ENCODE data around the gene MORN4. TPM values are rescaled to one million over a fixed set of nuclear protein-coding genes. Genes with fewer than 3 reads are reported as not detected.

MORN4 gene
- total and polyA plus RNA-seq, 9 of the 15 experiments (the other 6 are each of a cell fraction or from before 2014, with no cell fraction given) = 8.3 to 23.9 (median 11.7) TPM

DNA sequence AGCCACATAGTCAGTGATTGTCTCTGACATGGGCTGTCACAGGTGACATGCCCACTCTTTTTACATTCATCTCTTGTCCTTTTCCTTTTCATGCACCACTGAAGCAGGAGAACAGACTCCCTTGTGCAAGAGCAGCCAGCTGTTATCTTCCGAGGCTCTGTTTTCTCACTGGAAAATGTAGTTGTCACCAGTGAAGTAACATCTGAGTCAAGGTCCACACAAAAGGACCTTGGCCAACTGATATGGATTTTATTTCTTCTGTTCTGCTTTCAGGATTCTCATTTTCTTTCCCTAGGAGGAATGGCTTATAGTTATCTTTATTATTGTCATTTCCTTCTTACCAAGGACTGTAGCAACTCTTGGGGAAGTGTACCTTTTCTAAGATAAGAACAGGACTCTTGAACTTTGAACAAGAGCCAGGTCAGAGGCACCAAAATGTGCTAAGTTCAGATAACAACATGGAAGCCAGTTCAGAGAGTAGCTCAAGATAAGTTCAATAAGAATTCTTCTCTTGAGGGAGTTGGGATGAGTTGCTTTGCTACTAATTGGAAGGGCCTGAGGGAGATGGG lies 31.1 kb upstream of the MORN4 start (continued):
- TF ChIP-seq ZNF121 (CRISPR knock-in tag; conservative IDR thresholded peaks at IDR 0.05) (no peak), THRAP3 (IDR thresholded peaks at IDR 0.05; ENCODE audit: borderline replicate concordance) (no peak), ZNF282 (CRISPR knock-in tag; IDR thresholded peaks at IDR 0.05) (no peak), BHLHE40 (IDR thresholded peaks at IDR 0.05; ENCODE audit: low read length) (no peak), TEAD4 (IDR thresholded peaks at IDR 0.05; ENCODE audit: low read length) (peak; percentile 94), TEAD4 (CRISPR knock-in tag; IDR thresholded peaks at IDR 0.05; ENCODE audit: borderline replicate concordance) (no peak), STAT5B (CRISPR knock-in tag; IDR thresholded peaks at IDR 0.05) (no peak), MTF1 (CRISPR knock-in tag; IDR thresholded peaks at IDR 0.05; ENCODE audit: borderline replicate concordance) (no peak), ZNF324 (CRISPR knock-in tag; IDR thresholded peaks at IDR 0.05) (no peak), HDGF (IDR thresholded peaks at IDR 0.05) (no peak), HMGN3 (IDR thresholded peaks at IDR 0.05; ENCODE audit: borderline replicate concordance, extremely low read depth, insufficient read length, low read depth, low read length) (peak; percentile 61), ZNF408 (CRISPR knock-in tag; IDR thresholded peaks at IDR 0.05; ENCODE audit: low read depth) (no peak)
- TF ChIP-seq, protein P1, sequence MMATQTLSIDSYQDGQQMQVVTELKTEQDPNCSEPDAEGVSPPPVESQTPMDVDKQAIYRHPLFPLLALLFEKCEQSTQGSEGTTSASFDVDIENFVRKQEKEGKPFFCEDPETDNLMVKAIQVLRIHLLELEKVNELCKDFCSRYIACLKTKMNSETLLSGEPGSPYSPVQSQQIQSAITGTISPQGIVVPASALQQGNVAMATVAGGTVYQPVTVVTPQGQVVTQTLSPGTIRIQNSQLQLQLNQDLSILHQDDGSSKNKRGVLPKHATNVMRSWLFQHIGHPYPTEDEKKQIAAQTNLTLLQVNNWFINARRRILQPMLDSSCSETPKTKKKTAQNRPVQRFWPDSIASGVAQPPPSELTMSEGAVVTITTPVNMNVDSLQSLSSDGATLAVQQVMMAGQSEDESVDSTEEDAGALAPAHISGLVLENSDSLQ (IDR thresholded peaks at IDR 0.05) = peak; percentile 13; the same call in 1 of the 2 replicates
- TF ChIP-seq, protein P2, sequence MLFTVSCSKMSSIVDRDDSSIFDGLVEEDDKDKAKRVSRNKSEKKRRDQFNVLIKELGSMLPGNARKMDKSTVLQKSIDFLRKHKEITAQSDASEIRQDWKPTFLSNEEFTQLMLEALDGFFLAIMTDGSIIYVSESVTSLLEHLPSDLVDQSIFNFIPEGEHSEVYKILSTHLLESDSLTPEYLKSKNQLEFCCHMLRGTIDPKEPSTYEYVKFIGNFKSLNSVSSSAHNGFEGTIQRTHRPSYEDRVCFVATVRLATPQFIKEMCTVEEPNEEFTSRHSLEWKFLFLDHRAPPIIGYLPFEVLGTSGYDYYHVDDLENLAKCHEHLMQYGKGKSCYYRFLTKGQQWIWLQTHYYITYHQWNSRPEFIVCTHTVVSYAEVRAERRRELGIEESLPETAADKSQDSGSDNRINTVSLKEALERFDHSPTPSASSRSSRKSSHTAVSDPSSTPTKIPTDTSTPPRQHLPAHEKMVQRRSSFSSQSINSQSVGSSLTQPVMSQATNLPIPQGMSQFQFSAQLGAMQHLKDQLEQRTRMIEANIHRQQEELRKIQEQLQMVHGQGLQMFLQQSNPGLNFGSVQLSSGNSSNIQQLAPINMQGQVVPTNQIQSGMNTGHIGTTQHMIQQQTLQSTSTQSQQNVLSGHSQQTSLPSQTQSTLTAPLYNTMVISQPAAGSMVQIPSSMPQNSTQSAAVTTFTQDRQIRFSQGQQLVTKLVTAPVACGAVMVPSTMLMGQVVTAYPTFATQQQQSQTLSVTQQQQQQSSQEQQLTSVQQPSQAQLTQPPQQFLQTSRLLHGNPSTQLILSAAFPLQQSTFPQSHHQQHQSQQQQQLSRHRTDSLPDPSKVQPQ (CRISPR knock-in tag; IDR thresholded peaks at IDR 0.05; ENCODE audit: borderline replicate concordance) = no peak
- TF ChIP-seq, protein P3, sequence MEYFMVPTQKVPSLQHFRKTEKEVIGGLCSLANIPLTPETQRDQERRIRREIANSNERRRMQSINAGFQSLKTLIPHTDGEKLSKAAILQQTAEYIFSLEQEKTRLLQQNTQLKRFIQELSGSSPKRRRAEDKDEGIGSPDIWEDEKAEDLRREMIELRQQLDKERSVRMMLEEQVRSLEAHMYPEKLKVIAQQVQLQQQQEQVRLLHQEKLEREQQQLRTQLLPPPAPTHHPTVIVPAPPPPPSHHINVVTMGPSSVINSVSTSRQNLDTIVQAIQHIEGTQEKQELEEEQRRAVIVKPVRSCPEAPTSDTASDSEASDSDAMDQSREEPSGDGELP (CRISPR knock-in tag; IDR thresholded peaks at IDR 0.05; ENCODE audit: borderline replicate concordance) = peak; percentile 57; the same call in 1 of the 2 replicates
- TF ChIP-seq, protein P4, sequence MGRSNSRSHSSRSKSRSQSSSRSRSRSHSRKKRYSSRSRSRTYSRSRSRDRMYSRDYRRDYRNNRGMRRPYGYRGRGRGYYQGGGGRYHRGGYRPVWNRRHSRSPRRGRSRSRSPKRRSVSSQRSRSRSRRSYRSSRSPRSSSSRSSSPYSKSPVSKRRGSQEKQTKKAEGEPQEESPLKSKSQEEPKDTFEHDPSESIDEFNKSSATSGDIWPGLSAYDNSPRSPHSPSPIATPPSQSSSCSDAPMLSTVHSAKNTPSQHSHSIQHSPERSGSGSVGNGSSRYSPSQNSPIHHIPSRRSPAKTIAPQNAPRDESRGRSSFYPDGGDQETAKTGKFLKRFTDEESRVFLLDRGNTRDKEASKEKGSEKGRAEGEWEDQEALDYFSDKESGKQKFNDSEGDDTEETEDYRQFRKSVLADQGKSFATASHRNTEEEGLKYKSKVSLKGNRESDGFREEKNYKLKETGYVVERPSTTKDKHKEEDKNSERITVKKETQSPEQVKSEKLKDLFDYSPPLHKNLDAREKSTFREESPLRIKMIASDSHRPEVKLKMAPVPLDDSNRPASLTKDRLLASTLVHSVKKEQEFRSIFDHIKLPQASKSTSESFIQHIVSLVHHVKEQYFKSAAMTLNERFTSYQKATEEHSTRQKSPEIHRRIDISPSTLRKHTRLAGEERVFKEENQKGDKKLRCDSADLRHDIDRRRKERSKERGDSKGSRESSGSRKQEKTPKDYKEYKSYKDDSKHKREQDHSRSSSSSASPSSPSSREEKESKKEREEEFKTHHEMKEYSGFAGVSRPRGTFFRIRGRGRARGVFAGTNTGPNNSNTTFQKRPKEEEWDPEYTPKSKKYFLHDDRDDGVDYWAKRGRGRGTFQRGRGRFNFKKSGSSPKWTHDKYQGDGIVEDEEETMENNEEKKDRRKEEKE (IDR thresholded peaks at IDR 0.05; ENCODE audit: borderline replicate concordance in 1 of 2, control insufficient read depth in 1 of 2, low read depth in 2 of 2, low read length in 1 of 2) = peak in 1 of 2 experiments; percentile 35; a peak in 1 of 4 replicates
